Pancreas (tissue), 10 donors: Measurements from ENCODE around the gene CACNB3. TPM values are rescaled to one million over a fixed set of nuclear protein-coding genes. Genes with fewer than 3 reads are reported as not detected.

Experiments used
- ATAC-seq, 4 donors: fragments of 200-7000 bp; cut with Tn5 transposase; one replicate each; pipeline versions ENCODE4 v1.8.0 to v1.9.1; 2020; ENCODE audit warnings: mild to moderate bottlenecking in 4 of 4, moderate library complexity in 4 of 4
- DNase-seq, 6 donors: peaks; one replicate each; pipeline ENCODE4 v3.0.0-alpha.2; 2020
- FAIRE-seq: peaks from 2 replicates; lab custom pipeline; 2012; peaks lifted over from hg19 to GRCh38; lab: Jason Lieb, UNC
- H3K27ac ChIP-seq, 4 donors: fragments of 200-600 bp; sonication (generic); 1 replicate in 3 of 4; 2 replicates in 1 of 4; pipeline versions ENCODE4 v1.5.0 to v1.8.0; 2020
- H3K27me3 ChIP-seq, 4 donors: fragments of 200-600 bp; one replicate each; pipeline ENCODE4 v1.8.0; 2021
- H3K36me3 ChIP-seq, 3 donors: fragments of 200-600 bp; sonication (generic) in 1 of 3; one replicate each; pipeline versions ENCODE4 v1.5.0 to v1.8.0; 2020 to 2021
- H3K4me1 ChIP-seq, 3 donors: fragments of 200-600 bp; one replicate each; pipeline ENCODE4 v1.8.0; 2021
- H3K4me3 ChIP-seq, 4 donors: fragments of 200-600 bp; sonication (generic) in 2 of 4; one replicate each; pipeline versions ENCODE4 v1.5.0 to v1.8.0; 2020 to 2021
- H3K9me3 ChIP-seq, 4 donors: fragments of 200-600 bp; one replicate each; pipeline ENCODE4 v1.8.0; 2021
- WGBS, 2 donors: extraction: QIAGEN DNeasy Blood & Tissue Kit; methylation state at CpG; one replicate each; pipeline ENCODE4 v1.1.7; 2013; 5-methylcytosine and 5-hydroxymethylcytosine counted together
- intact Hi-C, 3 donors: fragments of 100-400 bp; cut with DNase I; formaldehyde crosslinking; loops; one replicate each; pipeline versions ENCODE4 v1.11.1 to v1.14.2; 2022
- polyA plus RNA-seq, 2 donors: library from polyadenylated mRNA; stranded (reverse); fragments of 200-250 nt; gene quantifications; one replicate each; pipeline ENCODE4 v1.2.3, GENCODE V29; 2013
- total RNA-seq, 6 donors: library from RNA; stranded (reverse); fragmentation: NEBNext Ultra II Directional in 4 of 6; extraction: Animal tissue kit (Norgen Biotek cat#: 25700) in 4 of 6; gene quantifications; one replicate each; pipeline versions ENCODE4 v1.2.1 to v1.2.4, GENCODE V29; 2021 to 2023
- TF ChIP-seq, protein P1 (sequence below), 4 donors: fragments of 200-600 bp; sonication (generic) in 3 of 4; IDR thresholded peaks; one replicate each; pipeline versions ENCODE4 v1.5.0 to v1.8.0; 2021; ENCODE audit warnings: antibody characterized with exemption in 4 of 4
- donor health status: healthy with polysubstance abuse.
- donor health status: DM: no; HTN: no; CAD: no; lungs with moderate emphysema.
- donor health status: DM: no; HTN: no; CAD: no.
- donor health status: control.
- donor health status: control.
- donor health status: Bipolar disorder and iron deficiency.
- donor health status: DM: yes; HTN: yes; CAD: no.
- donor health status: DM: no; HTN: no; CAD: no.
- donor health status: DM: no; HTN: no; CAD: no.
- donor health status: DM: yes; HTN: yes; CAD: no.

Gene CACNB3
- total and polyA plus RNA-seq, 8 donors, result 1.3 to 16.3 (median 4.6) TPM

DNA sequence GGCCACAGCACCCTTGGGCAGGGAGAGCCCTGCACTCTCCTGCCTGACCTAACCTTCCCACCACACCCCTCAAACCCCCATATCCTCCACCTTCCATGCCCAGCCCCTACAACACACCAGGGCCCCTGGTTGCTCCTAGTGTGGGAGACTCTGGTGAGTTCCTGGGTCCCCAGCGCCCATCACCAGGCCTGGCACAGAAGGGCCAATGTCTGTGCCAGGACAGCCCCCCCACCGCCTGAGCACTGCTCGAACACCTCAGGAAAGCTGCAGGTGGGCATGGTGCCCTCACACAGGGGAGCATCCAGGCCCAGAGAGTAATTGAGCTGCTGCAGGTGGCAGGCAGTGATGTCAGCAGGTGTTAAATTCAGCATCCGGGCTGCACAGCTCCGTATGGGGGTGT is 44.6 kb upstream of the CACNB3 start:
- no peak for ATAC-seq
- Histone ChIP-seq H3K4me3 (no peak overlapping the region), H3K4me1 (no peaks in the 10 kb centered on the region), H3K27me3 (no peaks in the 10 kb centered on the region), H3K36me3 (peaks cover 6 to 56% (median 15%) of the 10 kb centered on the region in 3 donors), H3K9me3 (no peaks in the 10 kb centered on the region), H3K27ac (no peak overlapping the region)
- DNase-seq, result no peak
- FAIRE-seq, result no peak
- intact Hi-C loops, result no loop called here
- TF ChIP-seq, protein P1, sequence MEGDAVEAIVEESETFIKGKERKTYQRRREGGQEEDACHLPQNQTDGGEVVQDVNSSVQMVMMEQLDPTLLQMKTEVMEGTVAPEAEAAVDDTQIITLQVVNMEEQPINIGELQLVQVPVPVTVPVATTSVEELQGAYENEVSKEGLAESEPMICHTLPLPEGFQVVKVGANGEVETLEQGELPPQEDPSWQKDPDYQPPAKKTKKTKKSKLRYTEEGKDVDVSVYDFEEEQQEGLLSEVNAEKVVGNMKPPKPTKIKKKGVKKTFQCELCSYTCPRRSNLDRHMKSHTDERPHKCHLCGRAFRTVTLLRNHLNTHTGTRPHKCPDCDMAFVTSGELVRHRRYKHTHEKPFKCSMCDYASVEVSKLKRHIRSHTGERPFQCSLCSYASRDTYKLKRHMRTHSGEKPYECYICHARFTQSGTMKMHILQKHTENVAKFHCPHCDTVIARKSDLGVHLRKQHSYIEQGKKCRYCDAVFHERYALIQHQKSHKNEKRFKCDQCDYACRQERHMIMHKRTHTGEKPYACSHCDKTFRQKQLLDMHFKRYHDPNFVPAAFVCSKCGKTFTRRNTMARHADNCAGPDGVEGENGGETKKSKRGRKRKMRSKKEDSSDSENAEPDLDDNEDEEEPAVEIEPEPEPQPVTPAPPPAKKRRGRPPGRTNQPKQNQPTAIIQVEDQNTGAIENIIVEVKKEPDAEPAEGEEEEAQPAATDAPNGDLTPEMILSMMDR (IDR thresholded peaks at IDR 0.05), result no peak
- WGBS, 2 donors, result 92 to 96% methylated on average over 5 of the region's 5 CpGs

DNA sequence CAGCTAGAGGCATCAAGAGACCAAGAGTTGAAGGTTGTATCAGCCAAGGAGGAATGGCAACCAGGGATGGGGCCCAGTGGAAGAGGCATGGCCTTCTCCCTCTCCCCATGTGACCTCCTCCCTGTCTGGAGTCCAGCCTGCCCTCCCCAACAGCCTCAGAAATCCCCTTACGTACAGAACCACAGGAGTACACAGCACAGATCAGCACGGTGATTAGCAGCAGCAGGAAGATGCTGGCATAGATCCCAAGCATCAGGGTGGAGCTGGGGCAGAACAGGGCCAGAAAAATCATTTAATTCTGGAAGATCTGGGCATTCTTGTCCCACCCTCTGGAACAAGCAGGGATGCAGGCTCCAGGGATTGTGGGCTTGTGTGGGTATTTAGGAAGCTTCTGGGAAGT is 43.8 kb upstream of the CACNB3 start:
- TF ChIP-seq, protein P1 (IDR thresholded peaks at IDR 0.05), result no peak
- DNase-seq (no peak), FAIRE-seq (no peak), ATAC-seq (no peak)
- 55 to 57% methylated on average over 2 of the region's 2 CpGs for WGBS, 2 donors
- no peaks in the 10 kb centered on the region for H3K9me3 ChIP-seq
- no peaks in the 10 kb centered on the region for H3K4me1 ChIP-seq
- intact Hi-C loops, result no loop called here
- H3K4me3 ChIP-seq, result no peak overlapping the region
- peaks cover 6 to 56% (median 15%) of the 10 kb centered on the region in 3 donors for H3K36me3 ChIP-seq
- H3K27ac ChIP-seq, result no peak overlapping the region
- no peaks in the 10 kb centered on the region for H3K27me3 ChIP-seq

DNA sequence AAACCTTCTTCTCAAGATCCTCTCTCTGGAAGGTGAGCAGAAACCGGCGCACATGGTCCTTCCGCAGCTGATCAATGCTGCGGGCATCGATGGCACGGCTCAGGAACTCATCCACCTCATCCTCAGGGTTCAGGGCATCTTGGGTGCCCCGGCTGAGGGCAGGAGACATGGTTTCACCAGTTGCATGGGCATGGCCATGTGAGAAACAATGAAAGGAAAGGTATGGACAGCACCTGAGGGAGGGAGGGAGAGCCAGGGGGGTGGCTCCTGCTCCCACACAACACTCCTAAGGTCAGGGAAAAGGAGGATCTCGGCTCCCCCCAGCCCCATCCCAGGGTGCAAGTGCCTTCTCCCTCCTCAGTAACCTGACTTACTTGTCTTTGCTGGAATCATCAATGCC is 43.0 kb upstream of the CACNB3 start:
- no peak overlapping the region for H3K27ac ChIP-seq
- intact Hi-C loops, result no loop called here
- WGBS, 2 donors, result 92 to 97% methylated on average over 8 of the region's 8 CpGs
- no peak overlapping the region for H3K4me3 ChIP-seq
- ATAC-seq, result no peak
- no peak for DNase-seq
- TF ChIP-seq, protein P1 (IDR thresholded peaks at IDR 0.05), result no peak
- H3K4me1 ChIP-seq, result no peaks in the 10 kb centered on the region
- peaks cover 6 to 54% (median 15%) of the 10 kb centered on the region in 3 donors for H3K36me3 ChIP-seq
- FAIRE-seq, result no peak
- H3K9me3 ChIP-seq, result no peaks in the 10 kb centered on the region
- H3K27me3 ChIP-seq, result no peaks in the 10 kb centered on the region

DNA sequence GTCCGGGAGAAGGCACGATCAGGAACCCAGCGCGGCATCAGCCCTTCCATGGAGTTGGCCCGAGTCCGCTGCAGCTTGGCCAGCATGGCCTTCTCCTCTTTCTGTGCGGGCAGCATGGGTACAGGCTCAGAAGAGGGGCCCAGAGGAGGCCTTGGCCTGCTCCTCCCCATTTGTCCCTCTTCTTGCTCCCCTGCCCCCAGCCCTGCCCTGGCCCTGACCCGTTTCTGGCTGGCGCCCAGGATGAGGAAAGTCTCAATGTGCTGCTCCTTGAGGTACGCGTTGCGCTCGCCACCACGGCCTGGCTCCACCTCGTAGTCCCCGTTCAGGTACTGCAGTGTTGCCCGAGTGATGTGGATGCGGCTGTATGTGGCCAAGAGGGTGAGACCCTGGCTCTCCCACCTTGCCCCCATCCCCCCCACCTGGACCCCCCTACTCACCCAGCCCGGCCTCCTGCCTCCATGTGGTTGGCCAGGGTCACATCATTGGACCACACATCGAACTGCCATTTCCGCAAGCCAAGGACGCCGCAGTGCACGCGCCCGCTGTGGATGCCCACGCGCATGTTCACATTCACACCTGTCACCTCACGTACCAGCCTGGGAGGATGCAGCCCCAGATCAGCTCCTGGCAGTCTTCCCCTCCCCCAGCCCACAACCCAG is 42.2 kb upstream of the CACNB3 start:
- DNase-seq, result peak in 1 of 6 donors; percentile 58
- H3K36me3 ChIP-seq, result peaks cover 6 to 46% (median 15%) of the 10 kb centered on the region in 3 donors
- intact Hi-C loops, result no loop called here

DNA sequence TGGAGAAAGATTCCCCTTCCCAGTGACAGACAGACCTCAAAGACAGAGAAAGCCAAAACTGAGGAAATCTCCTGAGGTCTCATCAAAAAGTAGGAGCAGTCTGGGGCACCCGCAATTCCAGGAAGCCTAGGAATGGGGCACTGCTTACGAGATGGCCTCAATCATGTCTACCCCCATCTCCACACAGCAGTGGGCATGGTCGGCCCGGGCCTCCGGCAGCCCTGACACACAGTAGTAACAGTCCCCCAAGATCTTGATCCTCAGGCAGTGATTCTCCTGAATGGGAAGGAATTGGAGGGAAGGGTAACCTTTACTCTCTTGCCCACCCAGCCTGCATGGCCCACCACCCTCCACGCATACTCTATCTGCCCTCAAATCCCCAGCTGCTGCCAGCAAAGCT is 41.3 kb upstream of the CACNB3 start:
- intact Hi-C loops, result no loop called here
- H3K9me3 ChIP-seq, result no peaks in the 10 kb centered on the region
- peaks cover 6 to 37% (median 9%) of the 10 kb centered on the region in 3 donors for H3K36me3 ChIP-seq
- 89 to 91% methylated on average over 6 of the region's 6 CpGs for WGBS, 2 donors
- no peak overlapping the region for H3K27ac ChIP-seq
- no peaks in the 10 kb centered on the region for H3K27me3 ChIP-seq
- TF ChIP-seq, protein P1 (IDR thresholded peaks at IDR 0.05), result no peak
- no peak for DNase-seq
- FAIRE-seq, result no peak
- H3K4me1 ChIP-seq, result no peaks in the 10 kb centered on the region
- ATAC-seq, result no peak
- no peak overlapping the region for H3K4me3 ChIP-seq

More for the DNA sequence above, 42.2 kb upstream of the CACNB3 start:
- 91 to 94% methylated on average over 25 to 29 of the region's 29 CpGs for WGBS, 2 donors
- no peaks in the 10 kb centered on the region for H3K27me3 ChIP-seq
- FAIRE-seq (no peak), ATAC-seq (no peak)
- TF ChIP-seq, protein P1 (IDR thresholded peaks at IDR 0.05), result no peak
- H3K27ac ChIP-seq, result no peak overlapping the region
- no peak overlapping the region for H3K4me3 ChIP-seq
- H3K4me1 ChIP-seq, result no peaks in the 10 kb centered on the region
- no peaks in the 10 kb centered on the region for H3K9me3 ChIP-seq
